ENCODE data around the gene CCDC192.

DNA sequence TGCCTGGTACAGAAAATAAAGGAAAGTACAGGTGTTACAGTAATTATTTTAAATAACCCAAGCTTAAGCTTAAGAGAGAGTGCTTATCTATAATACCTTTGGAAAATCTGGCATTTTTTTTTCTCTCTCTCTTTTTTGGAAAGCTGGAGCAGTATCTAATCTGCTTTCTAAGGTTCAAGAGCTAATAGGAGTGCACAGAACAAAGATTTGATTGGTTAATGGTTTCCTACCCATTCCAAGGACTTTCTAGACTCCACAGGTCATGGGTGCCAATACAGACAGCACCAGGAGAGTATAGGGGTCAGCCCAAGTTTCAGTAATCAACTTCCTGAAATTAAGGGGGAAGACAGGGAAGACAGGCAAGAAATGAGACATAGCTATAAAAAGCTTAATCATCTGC is 276.3 kb downstream of the CCDC192 start:
- TF ChIP-seq CTCF (IDR thresholded peaks at IDR 0.05), result no peak
- no peak for TF ChIP-seq POLR2A (IDR thresholded peaks at IDR 0.05)
